ENCODE measurements around the gene GPR25.

DNA sequence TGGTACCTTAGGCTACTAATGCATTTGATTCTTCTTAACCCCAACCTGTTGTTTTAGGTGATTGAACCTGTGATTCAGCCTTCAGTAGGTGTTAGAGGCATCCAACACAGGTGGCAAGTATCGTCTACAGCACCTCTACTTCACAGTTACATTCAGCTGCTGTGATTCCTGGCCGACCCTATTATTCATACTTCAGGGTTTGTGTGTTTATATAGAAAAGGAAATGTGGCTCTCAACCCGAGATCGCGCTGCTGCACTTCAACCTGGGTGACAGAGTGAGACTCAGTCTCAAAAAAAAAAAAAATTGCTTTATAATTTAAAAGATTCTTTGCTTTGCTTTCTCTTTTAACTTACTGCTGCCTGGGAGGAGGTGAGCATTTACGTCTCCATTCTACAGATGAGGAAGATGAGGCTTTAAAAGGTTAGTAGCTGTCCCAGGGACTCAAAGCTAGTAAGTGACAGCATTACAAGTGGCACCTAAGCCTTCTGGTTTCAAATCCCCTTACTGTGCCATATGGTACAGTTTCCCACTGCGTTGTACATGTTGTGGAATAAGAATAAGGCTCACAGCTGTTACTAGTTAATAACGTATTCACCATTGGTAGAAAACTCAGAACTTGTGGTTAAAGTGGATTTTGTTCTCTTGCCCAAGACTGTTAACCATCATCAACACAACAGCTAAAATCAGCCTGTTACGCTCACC is 9.9 kb upstream of the GPR25 start:
- TF ChIP-seq, protein P1, sequence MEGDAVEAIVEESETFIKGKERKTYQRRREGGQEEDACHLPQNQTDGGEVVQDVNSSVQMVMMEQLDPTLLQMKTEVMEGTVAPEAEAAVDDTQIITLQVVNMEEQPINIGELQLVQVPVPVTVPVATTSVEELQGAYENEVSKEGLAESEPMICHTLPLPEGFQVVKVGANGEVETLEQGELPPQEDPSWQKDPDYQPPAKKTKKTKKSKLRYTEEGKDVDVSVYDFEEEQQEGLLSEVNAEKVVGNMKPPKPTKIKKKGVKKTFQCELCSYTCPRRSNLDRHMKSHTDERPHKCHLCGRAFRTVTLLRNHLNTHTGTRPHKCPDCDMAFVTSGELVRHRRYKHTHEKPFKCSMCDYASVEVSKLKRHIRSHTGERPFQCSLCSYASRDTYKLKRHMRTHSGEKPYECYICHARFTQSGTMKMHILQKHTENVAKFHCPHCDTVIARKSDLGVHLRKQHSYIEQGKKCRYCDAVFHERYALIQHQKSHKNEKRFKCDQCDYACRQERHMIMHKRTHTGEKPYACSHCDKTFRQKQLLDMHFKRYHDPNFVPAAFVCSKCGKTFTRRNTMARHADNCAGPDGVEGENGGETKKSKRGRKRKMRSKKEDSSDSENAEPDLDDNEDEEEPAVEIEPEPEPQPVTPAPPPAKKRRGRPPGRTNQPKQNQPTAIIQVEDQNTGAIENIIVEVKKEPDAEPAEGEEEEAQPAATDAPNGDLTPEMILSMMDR (IDR thresholded peaks at IDR 0.05), result no peak
- TF ChIP-seq EZH2 (IDR thresholded peaks at IDR 0.05) (no peak), EZH2phosphoT487 (IDR thresholded peaks at IDR 0.05) (no peak)

Data from neural progenitor cell (in vitro differentiated cells).